Glomerular endothelial cell (primary cell): Measurements from ENCODE around the gene CDCP1. TPM values are rescaled to one million over a fixed set of nuclear protein-coding genes. Genes with fewer than 3 reads are reported as not detected.
"Not testable (repeated sequence)": the region's sequence is repeated elsewhere in the genome, so short reads cannot be mapped to it uniquely, and the experiment has no call there.

ENCODE experiments used
- DNase-seq: peaks from one replicate; pipeline ENCODE4 v3.0.0-alpha.2; 2011; ENCODE audit warnings: low read depth, low spot score; ENCODE audit errors: extremely low read depth
- total RNA-seq: library from RNA; depleted of rRNA; stranded (reverse); fragments of >200 nt; gene quantifications from 2 replicates; pipeline ENCODE4 v1.2.3, GENCODE V29; 2015

Gene CDCP1
- total RNA-seq, 1 donor from 2014 or later = 19.4 TPM

- no peak for DNase-seq
These were observed 57.4 kb downstream of the CDCP1 start for GRCh38 chr3:45088543-45089358.

- DNase-seq = no peak
These were observed 59.0 kb downstream of the CDCP1 start for GRCh38 chr3:45087155-45087554.

DNA sequence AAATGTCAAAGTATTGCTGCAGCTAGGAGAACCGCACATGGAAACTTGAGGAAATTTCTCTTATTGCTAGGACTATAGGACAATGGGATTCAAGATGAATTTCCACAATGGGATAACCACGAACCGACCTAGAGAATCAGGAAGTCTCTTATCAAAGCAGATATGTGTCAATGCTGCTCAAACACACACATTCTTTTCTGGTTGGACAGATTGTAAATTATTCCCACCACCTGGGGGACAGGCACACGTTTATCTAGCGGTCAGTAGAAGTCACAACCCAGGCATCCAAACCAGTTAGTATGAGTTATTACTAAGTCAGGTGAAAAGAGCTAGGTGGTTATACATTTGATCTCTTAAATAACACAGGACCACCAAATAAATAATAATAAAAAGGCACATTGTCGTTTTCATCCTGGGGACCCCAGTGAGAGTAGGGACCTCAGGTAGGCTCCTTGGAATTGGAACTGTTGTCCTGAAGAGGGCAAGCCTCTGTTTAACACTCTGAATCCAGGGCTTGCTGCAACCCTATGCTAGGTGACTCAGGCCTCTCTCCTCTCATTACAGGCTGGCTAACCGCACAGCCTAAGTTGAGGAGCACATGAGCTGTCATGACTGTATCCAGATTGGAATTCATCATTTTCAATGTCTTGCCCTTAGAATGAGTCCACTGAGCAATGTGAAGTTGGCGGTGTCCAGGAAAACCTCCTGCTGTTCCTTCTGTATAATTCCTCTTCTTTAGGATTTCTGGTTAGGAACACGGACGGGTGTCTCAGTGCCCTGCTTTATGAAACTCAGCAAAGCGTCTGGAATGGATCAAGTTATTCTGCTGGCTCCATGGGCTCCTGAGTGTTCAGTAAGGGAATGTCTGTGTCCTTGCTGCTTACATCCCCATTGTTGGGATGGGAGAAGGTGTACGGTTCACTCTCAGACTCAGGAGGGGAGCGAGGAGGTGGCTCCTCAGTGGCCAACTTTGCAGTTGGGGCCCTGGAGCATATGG, 61.1 kb downstream of the CDCP1 start:
- no peak for DNase-seq

DNA sequence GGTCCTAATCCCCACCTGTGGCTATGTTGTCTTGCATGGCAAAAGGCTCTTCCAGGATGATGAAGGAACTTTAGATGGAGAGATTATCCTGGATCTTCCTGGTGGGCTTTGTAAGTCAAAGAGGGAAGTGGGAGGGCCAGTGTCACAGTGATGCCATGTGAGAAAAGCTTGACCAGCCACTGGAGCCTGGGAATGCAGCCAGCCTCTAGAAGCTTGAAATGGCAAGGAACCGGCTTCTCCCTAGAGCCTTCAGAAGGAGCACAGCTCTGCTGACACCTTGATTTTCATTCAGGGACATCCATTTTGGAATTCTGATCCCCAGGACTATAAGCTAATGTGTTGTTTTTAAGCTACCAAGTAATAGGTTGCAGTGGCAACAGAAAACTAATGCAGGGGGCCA, 61.8 kb downstream of the CDCP1 start:
- DNase-seq = no peak

- DNase-seq = no peak
These were observed 63.2 kb downstream of the CDCP1 start for GRCh38 chr3:45083023-45083422.

DNA sequence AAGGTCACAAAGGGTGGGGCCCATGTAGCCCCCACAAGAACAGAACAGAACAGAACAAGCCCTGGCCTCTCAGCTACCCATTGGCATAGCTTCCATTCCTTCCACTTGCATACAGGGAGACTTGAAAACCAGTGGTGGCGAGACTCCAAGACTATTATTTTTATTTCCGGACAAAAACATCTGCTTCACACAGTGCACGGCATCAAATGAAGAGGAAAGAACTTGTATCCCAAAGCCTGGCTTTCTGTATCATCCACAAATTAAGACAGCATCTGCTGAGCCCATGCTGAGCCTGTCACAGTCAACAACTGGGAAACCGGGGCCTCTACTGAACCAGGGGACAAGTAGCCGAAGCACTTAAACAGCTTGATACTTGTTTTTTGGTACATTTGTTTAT, 64.0 kb downstream of the CDCP1 start:
- no peak for DNase-seq

- DNase-seq = no peak
These were observed 64.6 kb downstream of the CDCP1 start for GRCh38 chr3:45081506-45082141.

GRCh38 chr3:45080824-45081223, 65.4 kb downstream of the CDCP1 start:
- no peak for DNase-seq

DNA sequence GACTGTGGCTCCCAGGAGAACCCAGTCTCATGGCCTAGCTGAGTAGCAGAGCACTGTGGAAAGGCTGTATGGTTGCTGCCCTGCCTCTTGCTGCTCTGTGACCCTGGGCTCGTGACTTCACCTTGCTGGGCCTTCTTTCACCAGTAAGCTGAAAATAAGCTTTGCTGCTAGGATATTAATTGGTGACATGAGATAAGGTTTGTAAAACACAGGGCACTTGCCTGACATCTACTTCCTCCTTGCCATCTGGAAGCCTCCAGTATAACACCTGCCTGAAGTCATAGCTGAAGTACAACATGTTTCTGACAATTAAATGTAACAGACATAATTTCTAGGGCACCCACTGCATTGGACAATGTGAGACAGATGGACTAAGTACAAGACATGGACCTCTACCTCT, 66.5 kb downstream of the CDCP1 start:
- no peak for DNase-seq

DNA sequence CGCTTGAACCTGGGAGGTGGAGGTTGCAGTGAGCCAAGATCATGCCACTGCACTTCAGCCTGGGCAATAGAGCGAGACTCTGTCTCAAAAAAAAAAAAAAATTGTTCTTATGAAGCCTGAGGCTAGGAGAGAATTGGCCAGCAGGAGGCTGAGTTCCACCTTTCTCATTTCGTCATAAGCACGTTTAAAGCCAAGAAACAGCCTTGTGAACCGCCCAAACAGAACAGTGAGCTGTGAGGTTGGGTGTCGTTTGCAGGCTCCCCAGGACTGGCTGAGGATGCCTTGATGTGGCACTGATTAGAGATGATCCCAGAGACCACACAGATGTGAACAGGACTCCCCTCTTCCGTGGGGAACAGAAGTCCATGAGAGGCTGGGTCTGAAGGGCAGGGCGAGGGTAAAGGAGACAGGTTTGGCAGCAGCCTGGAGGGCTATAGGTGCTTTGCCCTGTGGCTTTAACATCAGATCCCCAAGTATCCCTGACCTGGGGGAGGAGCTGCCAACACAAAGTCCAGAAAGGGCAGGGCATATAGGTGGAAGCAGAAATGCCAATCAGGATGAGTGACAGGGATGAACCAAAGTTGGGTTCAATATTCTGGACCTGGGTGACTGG, 67.2 kb downstream of the CDCP1 start:
- DNase-seq = no peak

DNA sequence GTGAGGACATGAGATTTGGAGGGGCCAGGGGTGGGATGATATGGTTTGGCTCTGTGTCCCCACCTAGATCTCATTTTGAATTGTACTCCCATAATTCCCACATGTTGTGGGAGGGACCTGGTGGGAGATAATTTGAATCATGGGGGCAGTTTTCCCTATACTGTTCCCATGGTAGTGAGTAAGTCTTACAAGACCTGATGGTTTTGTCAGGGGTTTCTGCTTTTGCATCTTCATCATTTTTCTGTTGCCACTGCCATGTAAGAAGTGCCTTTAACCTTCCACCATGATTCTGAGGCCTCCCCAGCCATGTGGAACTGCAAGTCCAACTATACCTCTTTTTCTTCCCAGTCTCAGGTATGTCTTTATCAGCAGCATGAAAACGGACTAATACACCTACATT, 67.9 kb downstream of the CDCP1 start:
- not testable (repeated sequence) for DNase-seq

DNA sequence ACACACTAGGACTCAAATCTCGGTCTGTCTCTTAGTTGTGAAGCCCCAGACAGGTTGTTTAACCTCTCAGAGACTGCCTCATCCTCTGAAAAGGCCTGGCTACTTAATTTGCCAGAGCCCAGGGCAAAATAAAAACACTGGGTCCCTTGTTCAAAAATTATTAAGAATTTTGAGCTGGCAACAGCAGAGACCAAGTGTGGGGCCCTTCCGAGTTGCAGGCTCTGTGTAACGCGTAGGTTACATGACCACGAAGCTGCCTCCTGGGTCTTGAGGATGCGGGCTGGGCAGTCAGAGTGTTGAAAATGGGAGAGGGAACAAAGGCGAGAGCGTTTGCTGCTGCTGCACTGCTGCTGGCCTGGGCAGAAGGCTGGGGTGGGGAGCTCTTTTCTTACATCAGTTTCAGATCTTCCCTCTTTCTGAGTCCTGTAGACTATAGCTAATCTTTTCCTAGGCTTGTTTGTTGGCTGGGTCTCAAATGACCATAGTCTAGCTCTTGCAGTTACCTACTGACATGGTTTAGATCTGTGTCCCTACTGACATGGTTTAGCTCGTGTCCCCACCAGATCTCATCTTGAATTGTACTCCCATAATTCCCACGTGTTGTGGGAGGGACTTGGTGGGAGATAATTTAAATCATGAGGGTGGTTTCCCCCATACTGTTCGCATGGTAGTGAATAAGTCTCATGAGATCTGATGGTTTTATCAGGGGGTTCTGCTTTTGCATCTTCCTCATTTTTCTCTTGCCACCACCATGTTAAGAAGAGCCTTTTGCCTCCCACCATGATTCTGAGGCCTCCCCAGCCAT, 70.2 kb downstream of the CDCP1 start:
- DNase-seq = no peak

DNA sequence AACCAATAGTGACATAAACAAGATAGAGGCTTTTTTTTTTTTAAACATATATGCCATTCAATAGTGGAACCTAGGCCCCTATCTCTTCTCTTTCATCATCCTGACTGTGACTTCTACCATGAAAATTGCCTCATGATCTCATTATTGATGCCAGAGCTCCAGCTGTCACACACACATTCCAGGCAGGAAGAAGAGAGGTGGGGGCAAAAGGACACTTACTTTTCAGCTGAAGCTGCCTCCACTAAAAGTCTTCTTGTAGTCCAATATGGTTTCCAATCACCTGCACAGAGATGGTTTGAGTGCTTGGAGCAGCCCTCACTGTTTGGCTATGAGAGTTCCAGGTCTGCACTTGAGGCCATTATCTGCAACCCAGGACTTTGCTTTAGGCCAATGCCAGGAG, 75.1 kb downstream of the CDCP1 start:
- DNase-seq = no peak

DNA sequence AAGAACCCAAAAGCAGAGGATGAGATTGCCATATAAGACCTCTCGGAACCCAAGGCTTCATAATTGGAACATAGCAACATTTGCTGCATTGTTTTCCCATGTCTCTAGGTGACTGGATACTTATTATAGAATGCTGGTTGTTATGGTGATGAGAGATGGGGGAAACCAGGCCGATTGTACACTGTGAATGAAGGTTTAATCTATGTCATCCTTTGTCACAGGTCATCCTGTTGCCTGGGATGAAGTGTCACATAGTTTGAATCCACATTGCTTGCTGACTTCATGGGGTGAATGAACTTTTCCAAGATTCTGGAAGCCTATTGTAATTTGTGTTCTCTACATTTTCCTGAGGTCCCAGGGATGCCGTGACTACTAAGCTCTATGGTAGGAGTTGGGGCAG, 78.2 kb downstream of the CDCP1 start:
- no peak for DNase-seq

GRCh38 chr3:45067486-45067885, 78.7 kb downstream of the CDCP1 start:
- no peak for DNase-seq

- no peak for DNase-seq
These were observed 79.9 kb downstream of the CDCP1 start for GRCh38 chr3:45066109-45066801.

- no peak for DNase-seq
These were observed 80.8 kb downstream of the CDCP1 start for GRCh38 chr3:45065373-45065720.

GRCh38 chr3:45064512-45065372, 81.4 kb downstream of the CDCP1 start:
- DNase-seq = peak; percentile 87

- no peak for DNase-seq
These were observed 83.5 kb downstream of the CDCP1 start for GRCh38 chr3:45062697-45063070.
